KMS-11 (cell line): ENCODE measurements around the gene KCNH5.
"Not testable (repeated sequence)": the region's sequence is repeated elsewhere in the genome, so short reads cannot be mapped to it uniquely, and the experiment has no call there.

Source experiments
- H2AFZ ChIP-seq: fragments of 200-600 bp; sonication (generic); 2 replicates; pipeline ENCODE4 v1.6.1; 2016; ENCODE audit warnings: antibody characterized with exemption, mixed run types, low read depth
- H3K27ac ChIP-seq: fragments of 200-600 bp; sonication (generic); 2 replicates; pipeline ENCODE4 v1.6.1; 2016; ENCODE audit warnings: mild to moderate bottlenecking, mixed run types
- H3K27me3 ChIP-seq: fragments of 200-600 bp; sonication (generic); 2 replicates; pipeline ENCODE4 v1.6.1; 2017; ENCODE audit warnings: mild to moderate bottlenecking, low read depth, mixed run types, moderate library complexity; ENCODE audit not compliant: insufficient read depth
- H3K36me3 ChIP-seq: fragments of 200-600 bp; sonication (generic); 2 replicates; pipeline ENCODE4 v1.6.1; 2017; ENCODE audit warnings: mild to moderate bottlenecking, mixed run types; ENCODE audit not compliant: insufficient read depth
- H3K4me1 ChIP-seq: fragments of 200-600 bp; sonication (generic); 2 replicates; pipeline ENCODE4 v1.6.1; 2016; ENCODE audit warnings: mild to moderate bottlenecking, low read depth, mixed run types; ENCODE audit not compliant: poor library complexity, severe bottlenecking
- H3K4me2 ChIP-seq: fragments of 200-600 bp; sonication (generic); 2 replicates; pipeline ENCODE4 v1.7.0; 2016; ENCODE audit warnings: mild to moderate bottlenecking, mixed run types
- H3K4me3 ChIP-seq: fragments of 200-600 bp; sonication (generic); IDR thresholded peaks from 2 replicates; pipeline ENCODE4 v1.6.1; 2017; ENCODE audit warnings: low read depth, low read length, mixed read lengths; ENCODE audit not compliant: insufficient read depth
- H3K79me2 ChIP-seq: fragments of 200-600 bp; sonication (generic); 2 replicates; pipeline ENCODE4 v1.6.1; 2016; ENCODE audit warnings: low read depth, mixed run types; ENCODE audit not compliant: insufficient read depth
- H3K9ac ChIP-seq: fragments of 200-600 bp; sonication (generic); 2 replicates; pipeline ENCODE4 v1.6.1; 2016; ENCODE audit warnings: mild to moderate bottlenecking, mixed run types
- H4K20me1 ChIP-seq: fragments of 200-600 bp; sonication (generic); 2 replicates; pipeline ENCODE4 v1.6.1; 2016; ENCODE audit warnings: mild to moderate bottlenecking, mixed run types; ENCODE audit not compliant: insufficient read depth
- TF ChIP-seq, protein P1 (sequence below): fragments of 200-600 bp; sonication (generic); conservative IDR thresholded peaks from 2 replicates; pipeline ENCODE4 v1.6.1; 2017; ENCODE audit warnings: low read depth, mild to moderate bottlenecking, antibody characterized with exemption, low read length, moderate library complexity, mixed read lengths

The KCNH5 gene

GRCh38 chr14:62807636-62808035 lies 237.6 kb downstream of the KCNH5 start:
- Histone ChIP-seq H3K4me3 (no peak overlapping the region), H3K27ac (no peak overlapping the region), H3K27me3 (no peaks in the 10 kb centered on the region), H3K9ac (no peak overlapping the region), H3K36me3 (no peaks in the 10 kb centered on the region), H3K4me1 (no peaks in the 10 kb centered on the region), H2AFZ (no peak overlapping the region), H3K4me2 (no peak overlapping the region), H3K79me2 (no peaks in the 10 kb centered on the region), H4K20me1 (no peaks in the 10 kb centered on the region)
- TF ChIP-seq, protein P1, sequence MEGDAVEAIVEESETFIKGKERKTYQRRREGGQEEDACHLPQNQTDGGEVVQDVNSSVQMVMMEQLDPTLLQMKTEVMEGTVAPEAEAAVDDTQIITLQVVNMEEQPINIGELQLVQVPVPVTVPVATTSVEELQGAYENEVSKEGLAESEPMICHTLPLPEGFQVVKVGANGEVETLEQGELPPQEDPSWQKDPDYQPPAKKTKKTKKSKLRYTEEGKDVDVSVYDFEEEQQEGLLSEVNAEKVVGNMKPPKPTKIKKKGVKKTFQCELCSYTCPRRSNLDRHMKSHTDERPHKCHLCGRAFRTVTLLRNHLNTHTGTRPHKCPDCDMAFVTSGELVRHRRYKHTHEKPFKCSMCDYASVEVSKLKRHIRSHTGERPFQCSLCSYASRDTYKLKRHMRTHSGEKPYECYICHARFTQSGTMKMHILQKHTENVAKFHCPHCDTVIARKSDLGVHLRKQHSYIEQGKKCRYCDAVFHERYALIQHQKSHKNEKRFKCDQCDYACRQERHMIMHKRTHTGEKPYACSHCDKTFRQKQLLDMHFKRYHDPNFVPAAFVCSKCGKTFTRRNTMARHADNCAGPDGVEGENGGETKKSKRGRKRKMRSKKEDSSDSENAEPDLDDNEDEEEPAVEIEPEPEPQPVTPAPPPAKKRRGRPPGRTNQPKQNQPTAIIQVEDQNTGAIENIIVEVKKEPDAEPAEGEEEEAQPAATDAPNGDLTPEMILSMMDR, result no peak

GRCh38 chr14:62800577-62800976 lies 244.7 kb downstream of the KCNH5 start:
- Histone ChIP-seq H4K20me1 (no peaks in the 10 kb centered on the region), H2AFZ (no peak overlapping the region), H3K4me1 (no peaks in the 10 kb centered on the region), H3K4me2 (no peak overlapping the region), H3K27ac (no peak overlapping the region), H3K79me2 (no peaks in the 10 kb centered on the region), H3K27me3 (no peaks in the 10 kb centered on the region), H3K36me3 (no peaks in the 10 kb centered on the region), H3K4me3 (no peak overlapping the region), H3K9ac (no peak overlapping the region)
- TF ChIP-seq, protein P1, result no peak

DNA sequence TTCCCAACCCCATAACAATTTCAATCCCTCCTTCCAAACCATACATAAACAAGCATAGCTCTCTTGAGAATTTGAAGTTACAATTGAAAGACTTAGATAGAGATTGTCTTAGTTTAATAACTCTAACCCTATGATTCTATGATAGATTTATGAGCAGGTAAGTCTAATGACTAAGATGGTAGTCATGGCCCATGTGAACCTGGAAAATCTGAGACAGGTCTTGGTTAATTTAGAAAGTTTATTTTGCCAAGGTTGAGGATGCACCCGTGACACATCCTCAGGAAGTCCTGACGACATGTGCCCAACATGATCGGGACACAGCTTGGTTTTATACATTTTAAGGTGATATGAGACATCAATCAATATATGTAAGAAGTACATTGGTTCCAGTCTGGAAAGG lies 248.8 kb downstream of the KCNH5 start:
- Histone ChIP-seq H3K79me2 (no peaks in the 10 kb centered on the region), H3K4me1 (no peaks in the 10 kb centered on the region), H3K27me3 (no peaks in the 10 kb centered on the region), H3K27ac (no peak overlapping the region), H4K20me1 (no peaks in the 10 kb centered on the region), H3K4me3 (no peak overlapping the region), H3K36me3 (no peaks in the 10 kb centered on the region), H2AFZ (no peak overlapping the region), H3K4me2 (no peak overlapping the region), H3K9ac (no peak overlapping the region)
- TF ChIP-seq, protein P1, result no peak

DNA sequence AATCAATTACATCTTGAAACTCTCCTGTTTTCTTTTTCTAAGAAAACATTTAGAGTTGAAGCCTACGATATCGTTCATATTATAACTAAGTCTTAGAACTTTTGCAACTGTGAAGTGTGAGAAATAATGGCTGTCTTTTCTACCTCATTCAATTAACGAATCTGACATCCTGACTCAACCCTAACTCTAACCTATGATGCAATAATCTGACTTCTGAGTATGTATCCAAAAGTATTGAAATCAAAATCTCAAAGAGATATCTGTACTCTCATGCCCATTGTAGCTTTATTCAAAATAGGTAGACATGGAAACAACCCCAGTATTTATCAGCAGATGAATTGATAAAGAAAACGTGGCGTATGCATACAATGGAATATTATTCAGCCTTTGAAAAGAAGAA lies 252.7 kb downstream of the KCNH5 start:
- H3K27ac ChIP-seq, result no peak overlapping the region
- TF ChIP-seq, protein P1, result no peak

DNA sequence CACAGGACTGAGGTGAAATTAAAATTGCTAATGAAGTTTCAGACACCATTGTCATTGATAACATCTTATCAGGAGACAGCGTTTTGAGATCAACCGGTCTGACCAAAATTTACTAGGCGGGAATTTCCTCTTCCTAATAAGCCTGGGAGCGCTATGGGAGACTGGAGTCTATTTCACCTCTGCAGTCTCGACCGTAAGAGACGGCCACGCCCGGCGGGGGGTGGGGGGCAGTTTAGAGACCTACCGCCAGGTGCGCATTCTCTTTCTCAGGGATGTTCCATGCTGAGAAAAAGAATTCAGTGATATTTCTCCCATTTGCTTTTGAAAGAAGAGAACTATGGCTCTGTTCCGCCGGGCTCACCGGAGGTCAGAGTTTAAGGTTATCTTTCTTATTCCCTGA lies 263.9 kb downstream of the KCNH5 start:
- not testable (repeated sequence) for H4K20me1 ChIP-seq, H3K4me2 ChIP-seq, H3K79me2 ChIP-seq

More for the DNA sequence above, 252.7 kb downstream of the KCNH5 start:
- H3K36me3 ChIP-seq, result no peaks in the 10 kb centered on the region
- H3K9ac ChIP-seq, result no peak overlapping the region
- H3K4me1 ChIP-seq, result no peaks in the 10 kb centered on the region
- H3K79me2 ChIP-seq, result no peaks in the 10 kb centered on the region
- no peak overlapping the region for H3K4me2 ChIP-seq
- H3K4me3 ChIP-seq, result no peak overlapping the region
- no peaks in the 10 kb centered on the region for H4K20me1 ChIP-seq
- H2AFZ ChIP-seq, result no peak overlapping the region
- no peaks in the 10 kb centered on the region for H3K27me3 ChIP-seq

More for the DNA sequence above, 263.9 kb downstream of the KCNH5 start:
- H3K9ac ChIP-seq, H2AFZ ChIP-seq, H3K4me1 ChIP-seq, H3K4me3 ChIP-seq, H3K36me3 ChIP-seq, H3K27ac ChIP-seq, H3K27me3 ChIP-seq: not testable (repeated sequence)
